Measurements from ENCODE around the gene LAMC1. TPM values are rescaled to one million over a fixed set of nuclear protein-coding genes. Genes with fewer than 3 reads are reported as not detected.

The LAMC1 gene
- total RNA-seq, 1 donor from 2014 or later = 162 TPM

- no peak overlapping the region for H3K4me3 ChIP-seq (ENCODE audit: low read depth, low read length)
- no peak for TF ChIP-seq CTCF (conservative IDR thresholded peaks at IDR 0.05; ENCODE audit: low read depth, low read length)
- DNase-seq (ENCODE audit: low read depth) = no peak
Measured at GRCh38 chr1:183101841-183102276, 78.6 kb downstream of the LAMC1 start.

GRCh38 chr1:183103147-183103546 is 79.9 kb downstream of the LAMC1 start:
- no peak overlapping the region for H3K4me3 ChIP-seq (ENCODE audit: low read depth, low read length)
- no peak for DNase-seq (ENCODE audit: low read depth)
- TF ChIP-seq CTCF (conservative IDR thresholded peaks at IDR 0.05; ENCODE audit: low read depth, low read length) = no peak

- DNase-seq (ENCODE audit: low read depth) = no peak
- no peak overlapping the region for H3K4me3 ChIP-seq (ENCODE audit: low read depth, low read length)
- no peak for TF ChIP-seq CTCF (conservative IDR thresholded peaks at IDR 0.05; ENCODE audit: low read depth, low read length)
Measured at GRCh38 chr1:183103577-183103976, 80.4 kb downstream of the LAMC1 start.

- DNase-seq (ENCODE audit: low read depth) = no peak
- TF ChIP-seq CTCF (conservative IDR thresholded peaks at IDR 0.05; ENCODE audit: low read depth, low read length) = no peak
- H3K4me3 ChIP-seq (ENCODE audit: low read depth, low read length) = no peak overlapping the region
Measured at GRCh38 chr1:183105449-183105848, 82.2 kb downstream of the LAMC1 start.

- no peak for DNase-seq (ENCODE audit: low read depth)
- no peak for TF ChIP-seq CTCF (conservative IDR thresholded peaks at IDR 0.05; ENCODE audit: low read depth, low read length)
- no peak overlapping the region for H3K4me3 ChIP-seq (ENCODE audit: low read depth, low read length)
Measured at GRCh38 chr1:183106166-183106565, 82.9 kb downstream of the LAMC1 start.

- no peak overlapping the region for H3K4me3 ChIP-seq (ENCODE audit: low read depth, low read length)
- DNase-seq (ENCODE audit: low read depth) = no peak
- TF ChIP-seq CTCF (conservative IDR thresholded peaks at IDR 0.05; ENCODE audit: low read depth, low read length) = no peak
Measured at GRCh38 chr1:183106746-183107145, 83.5 kb downstream of the LAMC1 start.

GRCh38 chr1:183110326-183110880 is 87.2 kb downstream of the LAMC1 start:
- DNase-seq (ENCODE audit: low read depth) = no peak
- no peak for TF ChIP-seq CTCF (conservative IDR thresholded peaks at IDR 0.05; ENCODE audit: low read depth, low read length)
- H3K4me3 ChIP-seq (ENCODE audit: low read depth, low read length) = no peak overlapping the region
